HG02852 (cell line): ENCODE data around the gene DUS4L.

Source experiments
- ATAC-seq: cut with Tn5 transposase; IDR thresholded peaks from one replicate; pipeline ENCODE4 v1.9.1; 2021; ENCODE audit warnings: mild to moderate bottlenecking, moderate library complexity; ENCODE audit not compliant: unreplicated experiment

DUS4L gene

DNA sequence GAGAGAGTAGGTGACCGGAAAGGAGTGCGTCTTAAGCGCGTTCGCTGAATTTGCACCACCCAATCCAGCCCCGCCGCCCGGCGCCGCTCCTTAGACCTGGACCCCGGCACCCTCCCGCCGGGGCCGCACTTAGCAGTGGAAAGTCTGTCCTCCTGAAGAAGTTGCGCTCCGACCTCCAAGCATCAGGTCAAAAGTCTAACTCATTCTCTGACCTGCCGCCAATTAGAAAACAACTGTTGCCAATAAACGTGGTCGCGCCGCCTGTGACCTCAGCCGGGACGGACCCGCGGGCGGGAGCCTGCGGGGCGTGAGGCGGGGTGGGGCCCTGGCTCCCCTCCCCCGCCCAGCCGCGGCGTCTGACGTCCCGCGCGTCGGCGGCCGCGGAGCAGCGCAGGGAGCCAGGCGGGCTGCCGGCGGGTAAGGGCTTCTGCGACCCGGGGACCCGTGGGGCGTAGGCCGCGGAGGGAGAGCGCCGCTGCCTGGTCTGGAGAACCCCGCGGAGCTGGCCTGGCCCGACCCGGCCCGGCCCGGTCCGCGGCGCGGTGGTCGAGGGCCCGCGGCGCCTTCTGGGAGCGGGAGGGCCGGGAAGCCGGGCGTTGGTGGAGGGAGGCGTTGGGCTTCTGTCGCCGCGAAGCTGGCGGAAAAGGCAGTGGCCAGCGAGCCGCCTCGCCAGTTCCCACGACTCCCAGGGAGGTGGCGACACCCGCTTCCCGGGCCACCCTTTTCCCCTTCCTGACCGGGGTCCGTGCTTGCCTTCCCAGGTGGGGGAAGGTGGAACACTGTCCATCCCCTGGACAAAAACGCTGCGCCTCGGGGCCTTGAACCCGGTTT lies 16.3 kb downstream of the DUS4L start, which contains the start of gene BCAP29:
Gene BCAP29, plus strand, starts transcription at position 362 of the 831 bp plus-strand sequence. CDS start 527 bp downstream, outside the sequence.
- peak; percentile 93 for ATAC-seq

DNA sequence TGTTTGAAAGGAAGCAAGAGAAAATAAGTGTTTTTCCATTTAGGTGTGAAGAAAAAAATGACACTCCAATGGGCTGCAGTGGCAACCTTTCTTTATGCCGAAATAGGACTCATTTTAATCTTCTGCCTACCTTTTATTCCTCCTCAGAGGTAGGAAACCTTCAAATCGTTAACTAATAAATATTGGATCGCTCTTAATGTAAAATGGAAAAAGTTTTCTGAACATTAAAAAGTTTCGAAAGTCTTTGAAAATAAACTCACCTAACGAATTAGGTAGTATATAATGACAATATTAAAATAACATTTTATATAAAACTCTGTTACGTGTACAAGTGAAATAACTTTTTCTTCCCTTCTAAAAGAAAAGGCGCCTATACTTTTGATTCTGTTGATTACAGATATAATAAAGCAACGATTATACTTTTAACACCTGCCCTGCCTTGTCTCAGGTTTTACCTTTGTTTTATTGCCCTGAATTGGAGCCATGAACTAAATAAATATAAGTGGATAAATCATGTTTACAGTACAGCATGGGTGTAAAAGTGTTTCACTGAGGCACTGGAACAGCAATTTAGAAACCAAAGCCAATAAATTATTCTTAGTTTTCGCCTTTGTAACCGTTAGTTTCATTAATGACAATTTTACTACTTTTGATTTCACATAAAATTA lies 17.1 kb downstream of the DUS4L start:
- ATAC-seq = no peak

DNA sequence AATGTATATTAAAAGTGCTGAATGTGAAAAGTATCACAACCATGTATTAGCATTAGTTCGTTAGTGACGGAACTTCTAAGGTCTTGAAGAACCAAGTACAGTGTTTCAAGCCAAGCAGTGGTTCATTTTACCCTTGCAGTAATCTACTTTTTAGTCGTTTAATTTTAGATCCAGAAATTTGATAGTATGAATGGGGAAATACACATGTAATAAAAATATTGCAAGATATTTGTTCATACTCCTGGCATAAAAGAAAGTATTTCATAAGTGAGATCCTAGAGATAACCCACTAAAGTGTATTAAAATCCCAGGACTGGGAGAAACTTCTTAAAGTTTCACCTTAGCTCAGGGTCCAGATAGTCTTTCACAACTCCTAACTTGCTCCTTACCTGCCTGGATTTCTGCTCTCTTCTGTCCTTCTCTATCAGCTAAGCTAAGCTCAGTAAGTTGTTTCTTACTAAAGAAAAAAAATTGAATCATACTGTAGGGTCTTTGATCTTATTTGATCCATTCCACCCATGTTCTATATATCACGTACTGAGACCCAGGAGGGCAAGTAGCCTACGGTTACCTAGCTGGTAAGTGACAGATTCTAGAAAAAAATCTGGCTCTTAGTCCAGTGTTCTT lies 17.7 kb downstream of the DUS4L start:
- no peak for ATAC-seq

DNA sequence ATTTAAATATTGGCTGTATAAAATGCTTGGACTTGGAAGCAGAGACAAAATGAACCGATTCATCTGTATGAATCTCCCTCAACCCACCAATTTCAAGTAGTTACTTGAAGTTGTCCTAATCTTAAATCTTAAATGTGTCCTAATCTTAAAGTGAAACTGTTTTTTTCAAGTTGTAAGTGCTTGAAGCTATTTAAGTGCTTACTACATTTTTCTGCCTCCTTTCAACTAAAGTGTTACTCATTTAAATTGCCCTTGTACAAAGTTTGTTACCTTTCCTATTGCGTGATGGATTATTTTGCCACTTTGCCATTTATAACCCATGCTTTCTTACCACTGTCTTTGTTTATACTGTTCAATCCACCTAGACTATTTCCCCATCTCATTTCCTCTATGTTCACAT lies 19.1 kb downstream of the DUS4L start:
- ATAC-seq = no peak

DNA sequence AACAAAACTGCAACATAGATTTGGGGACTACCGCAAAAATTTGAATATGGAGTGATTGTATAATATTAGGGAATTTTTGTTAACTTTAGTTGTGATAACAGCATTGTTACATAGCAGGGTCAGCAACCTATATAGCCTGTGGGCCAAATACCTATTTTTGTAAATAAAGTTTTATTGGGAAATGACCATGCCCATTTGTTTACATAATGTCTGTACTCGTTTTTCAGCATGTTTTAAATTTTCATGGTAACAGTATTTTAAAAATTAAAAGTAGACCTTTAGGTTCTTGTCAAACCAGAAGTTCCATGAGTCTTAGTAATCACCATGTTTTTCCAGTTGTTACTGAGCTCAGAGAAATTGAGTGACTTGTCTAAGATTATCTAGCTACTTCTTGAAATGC lies 20.9 kb downstream of the DUS4L start:
- no peak for ATAC-seq

DNA sequence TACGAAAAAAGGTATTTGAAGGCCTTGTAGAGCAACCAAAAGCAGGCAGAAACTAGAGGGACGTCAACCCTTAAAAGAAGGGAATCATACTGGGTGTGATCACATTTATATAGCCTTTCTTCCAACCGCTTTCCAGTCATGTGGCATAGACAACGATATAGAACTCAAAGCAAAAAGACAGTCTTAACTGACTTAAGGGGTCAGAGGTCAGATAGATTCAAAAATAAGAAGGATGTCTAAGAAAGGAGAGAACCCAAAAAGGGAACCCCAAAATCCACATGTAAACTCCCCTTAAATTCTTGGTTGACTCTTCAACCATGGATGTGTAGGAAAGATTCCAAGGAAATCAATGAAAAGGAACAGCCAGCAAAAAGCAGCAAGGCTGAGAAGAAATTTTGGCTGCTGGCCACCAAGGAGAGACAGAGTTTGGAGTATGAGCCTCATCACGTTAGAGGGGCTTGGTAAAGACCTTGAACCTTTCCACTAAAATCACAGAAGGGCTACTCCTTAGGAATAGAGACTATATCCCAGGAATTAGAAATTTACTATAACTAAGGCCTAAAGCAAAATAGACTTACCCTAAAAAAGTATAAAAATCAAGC lies 24.9 kb downstream of the DUS4L start:
- ATAC-seq = no peak

DNA sequence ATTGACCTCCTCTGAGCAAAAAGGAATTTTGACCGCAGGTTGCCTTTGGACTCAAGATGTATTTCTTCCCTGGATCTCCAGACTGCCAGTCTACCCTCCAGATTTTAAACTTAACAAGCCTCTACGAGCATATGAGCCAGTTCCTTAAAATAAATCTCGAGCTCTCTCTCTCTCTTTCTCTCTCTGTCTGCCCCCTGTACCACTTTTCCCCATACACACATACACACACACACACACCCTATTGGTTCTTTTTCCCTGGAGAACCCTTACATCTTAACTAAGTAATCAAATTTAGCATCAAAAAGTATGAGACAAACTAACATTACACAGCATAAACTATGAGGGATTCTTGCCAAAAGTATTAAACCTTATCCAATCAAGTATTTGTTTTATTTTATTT lies 27.6 kb downstream of the DUS4L start:
- ATAC-seq = no peak

DNA sequence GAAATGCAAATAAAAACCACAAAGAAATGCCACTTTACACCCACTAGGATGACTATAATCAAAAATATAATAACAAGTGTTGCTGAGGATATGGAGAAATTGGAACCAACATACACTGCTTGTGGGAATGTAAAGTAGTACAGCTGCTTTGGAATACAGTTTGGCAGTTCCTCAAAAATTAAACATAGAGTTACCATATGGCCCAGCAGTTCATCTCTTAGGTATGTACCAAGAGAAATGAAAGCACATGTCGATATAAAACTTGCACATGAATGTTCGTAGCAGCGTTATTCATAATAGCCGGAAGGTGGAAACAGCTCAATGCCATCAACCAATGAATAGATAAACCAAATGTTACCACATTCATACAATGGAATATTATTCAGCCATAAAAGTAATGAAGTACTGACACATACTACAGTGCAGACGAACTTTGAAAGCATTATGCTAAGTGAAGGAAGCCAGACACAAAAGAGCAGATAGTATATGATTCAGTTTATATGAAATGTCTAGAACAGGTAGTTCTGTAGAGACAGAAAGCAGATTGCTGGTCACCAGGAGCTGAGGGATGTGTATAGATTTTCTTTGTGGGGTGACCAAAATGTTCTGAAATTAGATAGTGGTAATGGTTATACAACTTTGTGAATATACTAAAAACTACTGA lies 28.7 kb downstream of the DUS4L start:
- ATAC-seq = no peak

DNA sequence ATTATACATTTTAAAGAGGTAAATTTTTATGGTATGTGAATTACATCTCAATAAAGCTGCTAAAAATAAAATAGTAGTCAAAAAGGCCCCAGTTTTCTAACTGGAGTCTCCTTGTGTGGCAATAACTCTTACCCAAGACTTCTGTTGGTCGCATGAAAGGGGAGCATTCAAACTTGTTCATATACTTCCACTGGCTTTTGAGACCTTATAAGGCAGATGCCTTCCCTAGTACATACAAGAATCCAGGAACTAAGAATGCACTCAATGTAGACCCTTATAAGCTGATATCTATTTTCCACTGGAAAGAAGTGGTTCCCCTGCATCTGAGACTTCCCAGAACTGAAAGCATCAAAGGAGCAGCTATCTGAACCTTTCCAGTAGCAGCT lies 29.2 kb downstream of the DUS4L start:
- no peak for ATAC-seq

DNA sequence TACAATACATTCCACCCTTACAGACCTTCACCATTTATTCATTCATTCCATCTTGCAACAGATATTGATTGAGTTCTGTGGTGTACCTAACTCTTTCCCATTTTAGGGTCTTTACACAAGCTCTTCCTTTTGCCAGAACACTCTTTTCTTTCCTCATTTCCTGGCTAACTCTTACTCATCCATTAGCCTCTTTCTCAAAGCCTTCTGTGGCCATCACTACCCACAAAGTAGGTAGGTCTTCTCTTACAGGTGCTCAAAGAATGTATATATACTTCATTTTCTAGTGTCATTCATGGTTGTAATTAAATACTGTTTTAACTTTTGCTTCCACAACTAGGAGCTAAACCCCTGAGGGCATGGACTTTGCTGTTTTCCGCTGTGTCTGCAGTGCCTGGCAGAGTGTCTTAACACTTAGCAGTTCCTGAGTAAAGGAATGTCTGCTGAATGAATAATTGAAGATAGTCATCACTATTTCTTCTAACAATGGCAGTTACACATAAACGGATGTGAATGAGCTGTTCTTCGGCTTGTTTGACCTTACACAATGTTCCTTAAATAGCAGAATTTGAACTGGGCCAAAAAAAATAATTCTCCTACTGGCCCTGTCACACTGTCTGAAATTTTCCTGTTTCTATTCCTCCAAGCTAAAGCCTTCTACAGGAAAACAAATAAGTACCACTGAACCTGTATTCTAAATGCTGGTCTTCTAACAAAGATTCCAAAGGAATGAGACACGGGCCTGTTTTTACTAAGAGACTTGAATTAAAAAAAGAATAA lies 31.4 kb downstream of the DUS4L start:
- ATAC-seq = no peak

DNA sequence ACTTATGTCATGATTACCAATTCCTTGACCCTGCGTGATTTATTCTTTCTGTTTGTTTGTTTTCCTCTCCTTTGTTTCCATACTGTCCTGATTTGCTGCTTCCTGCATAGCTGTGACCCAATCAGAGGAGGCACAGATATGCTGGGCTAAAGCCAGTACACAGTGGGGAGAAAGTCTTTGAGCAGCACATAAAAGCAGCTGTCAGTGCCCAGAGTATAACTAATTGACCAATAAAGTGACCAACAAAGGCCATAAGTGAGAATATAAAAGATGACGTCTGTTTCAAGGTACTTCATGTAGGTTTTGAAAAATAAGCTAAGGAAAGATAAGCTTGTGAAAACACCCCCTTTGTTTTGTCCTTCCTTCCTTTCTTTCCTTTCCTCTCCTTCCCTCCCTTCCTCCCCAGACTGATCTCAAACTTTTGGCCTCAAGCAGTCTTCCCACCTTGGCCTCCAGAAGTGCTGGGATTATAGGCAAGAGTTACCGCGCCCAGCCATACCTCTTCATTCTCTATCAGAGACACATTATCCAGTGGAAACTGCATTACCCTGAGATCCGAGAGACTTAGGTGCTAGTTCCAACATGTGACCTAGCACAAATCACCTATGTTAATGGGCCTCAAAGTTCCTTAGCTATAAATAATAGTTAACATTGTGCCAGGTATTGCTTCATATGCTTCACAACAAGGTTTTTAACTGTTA lies 33.3 kb downstream of the DUS4L start:
- no peak for ATAC-seq

DNA sequence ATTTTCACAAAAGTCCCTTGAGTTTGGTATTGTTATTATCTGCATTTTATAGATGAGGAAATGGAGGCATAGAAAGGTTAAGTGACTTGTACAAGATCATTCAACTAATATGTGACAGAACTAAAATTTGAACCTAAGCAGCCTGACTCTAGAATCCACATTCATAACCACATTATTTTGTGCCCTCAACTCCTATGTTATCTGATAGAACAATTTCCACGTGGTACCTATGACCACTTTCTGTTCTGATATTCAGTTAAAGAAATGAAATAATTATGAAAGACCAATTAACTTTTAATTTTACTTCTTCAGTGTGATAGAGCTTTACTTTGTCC lies 33.8 kb downstream of the DUS4L start:
- no peak for ATAC-seq

DNA sequence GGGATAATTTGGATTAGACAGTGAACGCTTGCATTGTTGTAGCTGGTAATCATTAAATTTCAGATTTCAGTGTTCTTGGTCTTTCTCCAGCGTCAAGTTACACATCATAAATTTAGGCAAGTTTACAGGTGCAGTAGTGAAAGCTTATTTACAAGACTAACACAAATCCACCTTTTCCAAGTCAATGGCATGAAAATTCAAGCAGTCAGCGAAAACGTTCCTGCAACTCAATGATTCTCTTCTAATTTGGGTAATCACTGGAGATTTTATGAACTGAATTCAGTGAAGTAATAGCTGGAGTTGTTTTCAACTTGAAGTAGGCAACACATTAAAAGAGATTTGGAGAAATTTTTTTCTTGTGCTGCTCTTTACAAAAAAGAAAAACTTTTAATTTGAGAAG lies 34.2 kb downstream of the DUS4L start:
- no peak for ATAC-seq

DNA sequence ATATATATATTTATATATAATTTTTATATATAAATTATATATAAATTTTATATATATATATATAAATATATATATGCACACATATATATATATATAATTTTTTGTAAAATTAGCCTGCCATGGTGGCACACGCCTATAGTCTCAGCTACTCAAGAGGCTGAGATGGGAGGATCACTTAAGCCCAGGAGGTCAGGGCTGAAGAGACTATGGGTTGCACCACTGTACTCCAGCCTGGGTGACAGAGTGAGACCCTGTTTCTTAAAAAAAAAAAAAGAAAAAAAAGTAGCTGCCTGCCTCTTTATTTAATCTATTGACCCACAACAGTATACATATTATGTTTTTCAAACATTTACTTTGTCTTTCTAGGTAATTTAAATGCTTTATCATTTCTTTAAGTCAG lies 35.5 kb downstream of the DUS4L start:
- ATAC-seq = no peak

DNA sequence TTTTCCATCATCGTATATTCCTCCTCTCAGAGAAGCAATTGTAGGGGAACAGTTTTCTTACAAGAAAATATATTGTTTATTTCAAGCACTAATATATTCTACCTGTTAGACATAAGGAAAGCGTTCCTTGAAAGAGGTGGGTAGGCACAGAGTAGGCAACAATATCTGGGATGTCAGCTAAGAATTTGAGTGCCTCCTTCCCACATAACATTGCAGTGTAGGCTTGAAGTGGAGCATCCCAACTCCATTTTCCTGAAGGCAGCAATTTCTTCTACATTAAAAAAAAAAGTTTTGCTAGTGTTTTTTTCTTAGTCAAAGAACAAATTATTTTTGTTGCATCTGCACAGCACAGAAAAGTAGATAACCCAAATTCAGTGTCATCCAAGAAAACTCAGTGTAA lies 37.0 kb downstream of the DUS4L start:
- no peak for ATAC-seq

DNA sequence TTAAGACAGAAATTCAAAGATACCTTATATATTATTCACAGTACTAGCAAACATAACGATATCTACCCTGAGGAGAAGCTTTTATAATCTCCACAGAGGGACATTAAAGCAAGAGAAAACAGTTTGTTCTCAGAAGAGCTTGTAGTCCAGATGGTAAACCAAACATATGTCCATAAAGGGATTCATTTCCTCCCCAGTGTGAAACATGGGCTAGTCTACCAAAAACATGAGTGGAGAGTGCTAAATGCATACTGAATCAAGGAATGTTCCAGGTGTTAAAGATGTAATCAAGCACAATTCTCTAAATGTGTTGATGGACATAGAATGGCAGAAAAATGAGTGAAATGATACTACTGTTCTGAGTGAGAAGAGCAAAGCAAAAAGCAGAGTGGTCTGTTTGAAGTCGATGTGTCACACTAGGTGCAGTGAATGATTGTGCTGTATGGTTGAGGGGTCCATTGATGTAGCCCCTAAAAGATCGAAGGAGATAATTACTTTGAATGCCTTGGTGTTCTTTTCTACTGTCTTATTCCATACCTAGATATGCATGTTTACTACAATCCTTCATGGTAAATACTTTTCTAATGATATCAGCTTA lies 41.5 kb downstream of the DUS4L start:
- ATAC-seq = no peak

DNA sequence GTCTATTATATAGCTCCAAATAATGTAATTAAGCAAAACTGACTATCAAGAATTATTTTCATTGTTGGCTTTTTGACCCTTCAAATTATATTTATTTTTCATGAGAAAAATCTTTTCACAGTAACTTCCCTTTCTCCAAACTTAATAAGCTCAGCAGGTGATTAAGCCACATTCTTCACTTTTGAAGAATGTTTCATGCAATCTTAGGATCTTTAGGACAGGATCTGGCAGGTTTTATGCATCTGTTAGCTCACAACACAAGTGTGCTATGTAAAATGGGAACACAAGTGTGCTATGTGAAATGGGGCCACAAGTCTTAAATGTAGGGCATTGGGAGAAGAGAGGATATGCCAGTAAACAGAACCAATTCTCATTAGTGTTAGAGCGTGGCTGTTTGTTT lies 42.5 kb downstream of the DUS4L start:
- ATAC-seq = no peak

DNA sequence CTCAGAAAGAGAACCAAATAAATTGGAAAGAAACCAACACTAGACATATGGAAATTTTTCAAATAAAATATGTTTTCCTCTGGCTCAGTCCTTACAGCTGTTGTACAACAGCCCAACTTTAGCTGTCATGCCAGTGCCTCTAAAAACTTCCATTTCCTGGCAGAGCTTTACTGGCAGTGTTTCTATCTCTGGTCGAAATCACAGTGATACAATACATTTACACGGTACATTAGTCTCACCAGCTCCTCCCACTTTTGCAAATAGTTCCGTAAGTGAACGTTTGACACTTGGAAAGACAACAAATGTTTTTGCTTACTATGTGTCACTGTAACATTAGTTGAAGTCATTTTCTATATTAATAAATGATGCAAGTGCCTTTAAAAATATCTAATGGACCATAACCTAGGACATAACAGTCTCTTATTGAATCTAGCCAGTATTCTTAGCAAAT lies 46.1 kb downstream of the DUS4L start:
- no peak for ATAC-seq

DNA sequence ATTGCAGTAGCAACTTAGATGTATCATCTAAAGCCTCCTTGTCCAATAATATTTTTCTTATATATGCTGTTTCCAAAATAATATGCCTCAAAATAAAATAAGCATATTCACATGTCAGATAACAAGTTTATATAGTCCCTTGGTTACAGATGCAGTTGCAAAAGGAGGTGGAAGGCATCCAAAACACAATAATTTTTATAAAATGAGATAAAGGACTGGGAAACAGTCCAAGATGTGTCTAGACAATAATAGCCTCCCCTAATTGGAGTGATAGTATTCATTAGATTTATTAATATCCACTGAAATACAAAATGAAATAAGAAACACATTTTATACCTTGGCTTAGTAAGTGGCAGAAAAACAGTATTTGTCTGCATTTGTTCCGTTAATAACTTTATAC lies 46.6 kb downstream of the DUS4L start:
- no peak for ATAC-seq
